Measurements from ENCODE around the gene AOPEP.

The AOPEP gene

DNA sequence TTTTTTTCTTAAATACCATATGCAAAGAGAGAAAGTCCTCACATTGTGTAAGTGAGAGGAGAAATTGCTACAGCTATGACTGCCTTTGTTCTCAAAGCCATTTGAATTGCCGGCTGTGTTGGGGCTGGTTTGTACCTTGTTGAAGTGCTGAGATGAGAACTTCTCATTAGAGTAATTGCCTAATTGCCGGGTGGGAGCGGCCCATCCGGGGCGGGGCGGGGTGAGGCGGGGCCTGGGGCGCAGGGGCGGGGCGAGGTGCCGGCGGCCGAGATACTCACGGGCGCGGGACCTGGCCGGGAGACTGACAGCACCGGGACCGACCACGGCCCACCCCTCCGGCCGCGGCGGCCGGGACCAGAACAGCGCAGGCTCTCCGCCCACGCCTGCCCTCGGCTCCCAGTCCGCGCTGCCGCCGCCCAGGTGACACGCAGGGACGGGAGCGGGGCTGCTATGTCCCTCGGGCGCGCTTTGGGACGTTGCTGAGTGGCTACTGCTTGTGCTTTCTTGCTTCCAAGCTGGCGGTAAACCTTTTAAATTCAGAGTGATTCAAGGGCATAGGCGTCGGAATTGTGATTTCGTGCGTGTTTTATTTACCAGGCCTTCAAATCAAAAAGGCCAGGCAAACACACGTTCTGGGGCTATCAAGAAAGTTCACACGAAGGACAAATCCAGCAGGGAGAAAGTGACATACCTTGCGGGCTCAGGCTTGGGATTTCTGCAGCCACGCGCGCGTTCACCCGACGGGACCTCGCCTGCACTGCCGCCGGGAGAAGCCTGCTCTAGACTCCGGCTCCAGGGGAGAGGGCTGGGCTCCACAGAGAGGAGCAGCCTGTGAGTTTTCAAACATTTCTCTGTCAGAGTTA is 322.0 kb downstream of the AOPEP start:
- peak; percentile 24 for DNase-seq

DNA sequence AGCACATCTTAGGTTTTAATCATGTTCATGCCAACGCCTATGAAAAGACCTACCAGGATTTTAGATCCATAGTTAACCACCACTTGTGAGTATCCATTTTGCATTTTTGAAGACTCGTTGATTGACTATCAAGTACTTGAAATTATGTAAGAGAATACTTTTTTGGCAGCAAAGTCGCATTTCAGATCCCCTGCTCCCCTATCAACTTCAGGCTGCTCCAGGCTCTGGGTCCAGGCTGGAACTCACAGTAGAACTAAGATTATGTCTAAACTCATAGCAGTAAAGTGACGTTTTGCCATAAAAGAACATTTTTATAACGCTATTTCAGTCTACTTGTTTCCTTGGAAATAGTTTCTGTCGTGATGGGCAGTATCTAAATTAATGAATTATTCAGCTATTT is 323.3 kb downstream of the AOPEP start:
- DNase-seq, result no peak

DNA sequence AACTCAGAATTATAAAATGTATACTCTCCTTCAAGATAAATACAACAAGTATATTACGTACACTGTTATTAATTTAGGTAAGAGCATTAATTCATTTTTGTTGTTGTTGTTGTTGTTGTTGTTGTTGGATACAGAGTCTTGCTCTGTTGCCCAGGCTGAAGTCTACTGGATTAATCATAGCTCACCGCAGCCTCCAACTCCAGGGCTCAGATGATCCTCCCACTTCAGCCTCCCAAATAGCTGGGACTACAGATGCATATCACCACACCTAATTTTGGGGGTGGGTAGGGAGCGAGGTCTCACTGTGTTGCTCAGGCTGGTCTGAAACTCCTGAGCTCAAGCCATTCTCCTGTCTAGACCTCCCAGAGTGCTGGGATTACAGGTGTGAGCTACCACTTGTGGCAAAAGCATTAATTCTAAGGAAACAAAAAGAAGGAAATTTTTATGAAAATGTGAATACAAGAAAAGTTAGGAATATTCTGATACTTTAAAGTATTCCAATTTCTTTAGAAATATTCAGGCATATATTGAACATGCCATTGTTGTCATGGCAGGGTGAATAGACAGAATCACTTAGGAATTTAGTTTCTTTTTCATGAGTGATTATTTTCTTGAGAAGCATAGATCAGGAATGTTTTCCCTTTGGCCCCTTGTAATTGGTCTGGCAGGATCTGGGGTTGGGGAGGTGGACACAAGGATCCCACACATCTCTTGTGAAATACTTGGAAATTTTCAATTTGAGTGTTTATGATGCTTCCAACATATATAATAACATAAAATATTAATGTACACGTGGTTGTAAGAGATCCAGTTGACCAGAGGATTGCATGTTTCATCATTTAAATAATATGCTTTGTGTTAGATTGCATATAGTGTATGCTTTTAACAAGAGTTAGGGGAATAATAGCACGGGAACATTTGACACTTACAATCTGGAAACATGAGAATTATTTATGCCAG is 327.4 kb downstream of the AOPEP start:
- DNase-seq, result no peak

DNA sequence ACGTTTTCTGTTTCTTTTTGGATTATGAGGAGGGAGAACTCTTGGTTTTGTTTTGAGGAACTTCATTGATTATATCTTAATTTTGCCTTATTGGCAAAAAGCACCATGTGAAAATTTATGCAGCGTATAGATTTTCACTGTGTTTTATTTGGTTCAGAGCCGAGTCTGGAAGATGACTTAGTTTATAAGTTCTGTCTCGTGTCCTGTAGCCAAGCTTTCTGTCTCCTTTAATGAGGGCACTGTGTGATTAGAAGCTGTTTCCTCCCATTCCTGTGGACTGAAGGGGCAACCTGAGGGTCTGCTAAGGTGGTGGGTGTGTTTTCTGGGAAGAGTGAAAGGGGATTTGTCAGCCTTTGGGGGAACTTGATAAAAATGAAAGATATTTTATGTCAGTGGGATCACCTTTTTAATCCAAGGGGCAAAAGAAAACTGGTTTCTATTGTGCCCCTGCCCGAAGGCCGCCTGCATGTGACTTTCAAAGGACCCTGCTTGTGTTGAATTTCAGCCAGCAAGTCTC is 328.9 kb downstream of the AOPEP start:
- no peak for DNase-seq

DNA sequence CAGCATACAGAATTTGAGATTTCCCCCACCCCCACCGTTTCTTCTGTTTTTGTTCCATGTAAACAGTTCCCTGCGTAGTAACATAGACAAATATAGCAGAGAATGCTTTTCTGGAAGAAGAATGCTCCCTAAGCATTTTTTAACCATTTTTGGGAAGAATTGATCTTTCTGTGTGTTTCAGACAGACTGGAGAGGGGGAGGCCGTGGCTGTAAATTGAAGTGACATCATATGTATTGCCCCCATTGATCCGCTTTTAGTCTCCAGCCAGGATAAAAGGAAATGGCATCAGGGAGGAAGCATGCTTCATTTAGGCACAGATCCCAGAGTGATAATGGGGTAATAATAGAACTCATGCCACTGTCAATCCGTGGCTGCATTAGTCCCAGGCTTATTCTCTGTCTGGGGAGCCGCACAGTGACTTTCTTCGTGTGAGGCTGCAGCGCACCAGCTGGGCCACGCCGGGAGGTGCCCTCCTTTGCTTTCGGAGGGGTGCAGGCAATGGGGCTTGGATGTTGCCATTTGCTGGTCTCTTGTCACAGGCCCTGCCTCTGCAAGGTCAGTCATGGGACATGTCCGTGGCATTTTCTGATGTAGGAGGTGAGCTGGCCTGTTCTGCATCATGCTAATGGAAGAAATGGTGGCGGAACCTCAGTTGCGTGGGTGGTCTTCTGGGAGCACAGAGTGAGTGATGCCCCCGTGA is 329.5 kb downstream of the AOPEP start:
- DNase-seq, result no peak

DNA sequence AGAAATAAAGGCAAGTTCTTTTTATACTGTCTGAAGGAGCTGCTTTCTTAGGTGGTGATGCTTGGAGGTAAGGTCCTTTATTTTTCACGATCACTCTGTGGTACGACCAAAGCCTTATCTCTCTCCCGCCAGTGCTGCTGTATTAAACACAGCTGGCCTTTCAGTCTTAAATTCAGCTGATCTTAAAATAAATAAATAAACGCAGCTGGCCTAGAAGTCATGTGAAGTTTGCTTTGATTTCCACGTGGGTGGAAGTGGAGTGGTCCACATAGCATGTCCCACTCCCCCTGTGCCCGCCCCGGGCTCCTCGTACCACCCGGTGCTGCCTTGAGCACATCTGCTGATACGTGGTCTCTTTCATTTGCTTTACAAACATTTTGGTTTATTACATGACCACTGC is 330.6 kb downstream of the AOPEP start:
- DNase-seq, result no peak

DNA sequence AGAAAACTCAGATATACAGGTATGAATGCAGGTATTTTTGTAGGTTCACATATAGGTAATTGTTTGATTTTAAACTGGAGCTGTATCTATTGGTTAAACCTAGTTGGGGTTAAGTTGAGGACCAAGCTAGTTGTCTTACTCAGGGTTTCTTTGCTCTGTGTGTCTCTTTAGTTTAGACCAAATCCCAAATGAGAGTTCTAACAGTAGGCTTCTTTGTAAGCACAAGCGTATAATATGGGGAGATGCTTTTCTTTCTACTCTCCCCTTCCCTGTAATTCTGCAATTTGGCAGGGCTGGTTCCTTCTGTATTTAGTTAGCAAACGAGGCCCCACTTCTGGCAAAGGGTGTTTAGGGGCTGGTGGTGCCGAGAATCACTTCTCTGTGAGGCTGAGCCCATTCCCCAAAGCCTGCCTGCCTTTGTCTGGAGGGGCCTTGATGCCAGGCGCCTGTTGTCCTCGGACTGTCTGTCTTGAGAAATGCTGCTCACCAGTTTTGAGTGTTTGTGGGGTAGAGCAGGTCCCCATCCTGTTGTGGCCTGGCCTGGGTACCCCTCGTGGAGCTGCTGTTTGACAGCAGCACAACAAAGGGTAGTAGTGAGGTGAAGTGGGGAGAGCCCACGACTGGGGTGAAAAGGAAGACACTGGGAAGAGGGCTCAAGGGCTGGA is 331.8 kb downstream of the AOPEP start:
- DNase-seq, result no peak

DNA sequence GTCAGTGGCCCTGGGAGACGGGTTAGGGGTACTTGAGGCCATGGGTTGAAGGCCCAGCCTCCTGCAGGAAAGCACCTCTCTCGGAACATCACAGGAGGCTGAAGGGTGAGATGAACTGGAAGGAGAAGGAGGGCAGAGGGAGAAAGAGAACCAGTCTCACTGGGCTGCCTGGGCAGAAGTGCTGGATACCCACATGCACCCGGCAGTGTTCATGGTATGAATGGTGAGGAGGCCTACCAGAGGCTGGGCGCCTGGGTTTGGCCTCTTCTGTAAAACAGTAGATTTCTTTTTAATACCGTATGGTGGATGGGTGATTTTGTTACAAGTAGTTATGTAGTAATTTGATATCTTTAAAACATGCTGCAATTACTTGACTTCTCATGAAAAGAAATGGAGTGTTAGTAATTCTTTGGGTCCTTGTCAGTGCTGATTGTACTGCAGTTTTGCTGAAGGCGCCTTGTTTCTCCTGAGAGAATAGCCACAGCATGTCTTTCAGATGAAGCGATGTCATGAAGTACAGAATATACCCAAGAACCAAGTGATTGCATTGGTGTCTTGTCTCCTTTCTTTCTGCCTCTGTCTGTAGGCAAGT is 332.4 kb downstream of the AOPEP start:
- no peak for DNase-seq

DNA sequence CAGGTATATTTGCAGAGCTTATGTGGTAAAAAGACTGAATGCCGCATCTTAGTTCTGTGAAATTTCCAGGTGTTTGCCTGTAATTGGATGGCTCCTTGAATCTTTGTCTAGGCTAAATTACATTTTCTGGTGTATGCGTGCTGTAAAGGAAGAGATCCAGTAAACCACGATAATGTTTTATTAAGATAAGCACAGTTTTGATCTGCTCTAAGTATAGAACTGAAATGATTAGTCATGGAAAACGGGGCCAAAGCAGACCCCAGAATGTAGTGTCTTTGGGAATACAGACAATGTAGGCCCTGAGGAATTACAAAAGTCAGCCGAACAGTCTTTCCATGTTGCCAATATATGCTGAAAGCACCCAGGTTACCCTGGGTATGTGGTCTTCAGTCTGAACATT is 333.7 kb downstream of the AOPEP start:
- DNase-seq, result no peak

DNA sequence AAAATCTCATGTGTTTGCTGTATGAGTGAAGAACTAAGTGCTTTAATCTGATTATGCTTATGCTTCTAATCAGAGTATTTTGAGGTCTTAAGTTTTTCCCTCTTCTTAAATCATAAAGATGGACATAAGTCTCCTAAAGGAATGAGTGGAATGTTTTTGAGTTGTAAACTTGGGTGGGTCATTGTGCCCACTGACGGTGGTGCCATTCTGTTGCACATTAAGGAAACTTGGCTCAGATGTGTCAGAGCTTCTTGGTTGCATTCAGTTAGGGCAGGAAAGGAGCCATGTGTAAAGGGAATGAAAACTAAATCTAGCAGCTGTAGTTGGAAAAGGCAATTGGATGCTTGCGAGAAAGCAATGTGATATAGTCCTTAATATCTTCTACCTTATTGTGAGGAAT is 334.4 kb downstream of the AOPEP start:
- DNase-seq, result no peak

DNA sequence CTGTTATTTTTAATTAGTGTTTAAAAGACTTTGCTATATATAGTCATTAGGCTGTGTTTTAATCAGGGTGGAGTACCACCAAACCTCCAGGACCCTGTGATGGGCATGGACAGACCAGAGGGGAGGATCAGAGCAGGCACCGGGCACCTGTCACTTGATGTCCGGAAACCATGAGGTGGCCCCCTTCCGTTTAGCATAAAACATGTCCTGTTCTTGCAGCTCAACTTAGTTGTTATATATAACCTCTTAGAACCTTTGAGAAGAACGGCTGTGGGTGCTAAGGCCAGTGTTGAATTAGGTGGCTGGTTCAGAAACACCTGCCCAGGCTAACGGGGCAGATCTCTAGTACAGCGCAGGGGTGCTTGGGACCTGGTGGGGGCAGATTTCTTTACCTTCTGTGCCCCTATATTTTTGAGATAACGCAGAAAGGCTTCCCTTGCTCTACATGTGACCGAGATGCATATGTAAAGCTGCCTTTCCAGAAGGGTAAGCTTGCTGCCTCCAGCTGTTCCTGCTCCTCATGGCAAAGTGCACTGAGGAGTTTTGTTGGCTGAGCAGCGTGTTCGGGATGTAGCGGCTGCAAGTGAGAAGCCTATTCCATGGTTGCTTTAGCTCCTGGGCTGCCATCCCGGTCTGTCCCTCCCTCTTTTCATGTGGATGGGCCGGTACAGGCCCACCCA is 335.6 kb downstream of the AOPEP start:
- DNase-seq, result no peak

DNA sequence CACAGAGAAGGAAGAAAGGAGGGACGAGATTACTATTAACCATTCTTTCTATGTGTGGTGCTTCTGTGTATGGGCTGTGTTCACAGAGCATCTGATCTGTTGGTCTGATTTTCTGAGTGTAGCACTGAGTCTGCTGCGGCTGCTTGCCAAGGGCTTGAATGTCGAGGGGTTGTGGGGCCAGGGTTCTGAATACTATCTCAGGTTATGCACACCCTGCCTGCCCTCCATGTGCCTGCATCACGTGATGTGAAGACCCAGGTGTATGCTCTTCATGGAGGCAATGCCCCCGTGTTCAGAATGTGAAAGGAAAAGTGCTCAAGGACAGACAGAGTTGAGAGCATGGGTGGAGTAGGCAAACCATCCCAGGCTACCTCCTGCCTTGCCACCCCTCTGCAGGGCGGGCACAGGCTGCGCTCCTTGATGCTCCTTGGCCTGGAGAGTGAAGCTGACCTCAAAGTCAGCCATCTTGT is 336.1 kb downstream of the AOPEP start:
- no peak for DNase-seq

DNA sequence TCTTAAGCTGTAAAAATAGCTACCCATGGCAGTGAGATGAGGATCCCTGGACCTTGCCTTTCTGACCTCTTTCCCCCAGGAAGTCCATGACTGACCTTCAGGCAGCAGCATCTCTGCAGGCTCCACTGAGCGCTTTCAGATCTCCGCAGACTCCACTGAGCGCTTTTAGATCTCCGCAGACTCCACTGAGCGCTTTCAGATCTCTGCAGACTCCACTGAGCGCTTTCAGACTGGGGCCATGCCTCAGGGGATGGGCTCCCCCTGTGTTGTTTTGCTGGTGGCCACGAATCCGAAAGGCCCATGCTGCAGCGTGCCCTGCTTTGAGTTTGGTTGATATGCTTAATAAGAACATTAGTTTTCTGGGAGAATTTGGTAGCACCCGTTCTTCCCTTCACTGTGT is 336.8 kb downstream of the AOPEP start:
- no peak for DNase-seq

DNA sequence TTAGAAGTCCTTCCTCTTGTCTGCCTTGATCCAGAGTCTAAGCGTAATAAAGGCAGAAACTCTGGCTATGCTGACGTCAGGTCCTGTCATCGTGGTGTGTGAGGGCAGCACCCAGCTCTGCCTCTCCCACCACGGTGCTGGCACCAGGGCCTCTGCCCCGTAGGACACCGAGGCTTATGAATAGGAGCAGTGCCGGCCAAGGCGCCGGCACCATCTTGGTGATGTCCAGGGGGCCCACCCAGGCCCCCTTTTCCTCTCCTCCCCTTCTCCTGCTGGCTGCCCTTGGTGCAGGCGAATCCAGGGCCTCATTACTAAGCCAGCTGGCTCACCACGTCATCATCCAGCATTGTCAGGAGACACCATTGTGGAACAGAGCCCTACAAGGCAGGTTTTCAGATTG is 338.7 kb downstream of the AOPEP start:
- no peak for DNase-seq

DNA sequence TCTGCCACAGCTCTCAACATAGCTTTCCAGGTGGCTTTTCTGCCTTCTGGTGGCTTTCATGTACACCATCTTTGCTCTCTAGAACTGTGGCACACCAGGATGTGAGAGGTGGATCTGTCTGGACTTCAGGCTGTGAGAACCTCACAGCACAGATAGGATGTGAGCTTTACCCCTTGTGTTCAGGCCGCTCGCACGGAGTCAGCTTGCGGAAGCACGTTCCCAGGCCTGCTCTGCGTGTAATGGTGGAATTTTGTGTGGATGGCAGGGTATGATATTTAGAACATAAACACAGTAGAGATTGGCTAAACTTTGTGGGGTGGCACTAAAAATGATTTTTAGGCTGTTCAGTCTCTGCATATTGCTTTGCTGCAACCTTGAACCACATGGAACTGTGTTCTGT is 340.6 kb downstream of the AOPEP start:
- DNase-seq, result no peak

DNA sequence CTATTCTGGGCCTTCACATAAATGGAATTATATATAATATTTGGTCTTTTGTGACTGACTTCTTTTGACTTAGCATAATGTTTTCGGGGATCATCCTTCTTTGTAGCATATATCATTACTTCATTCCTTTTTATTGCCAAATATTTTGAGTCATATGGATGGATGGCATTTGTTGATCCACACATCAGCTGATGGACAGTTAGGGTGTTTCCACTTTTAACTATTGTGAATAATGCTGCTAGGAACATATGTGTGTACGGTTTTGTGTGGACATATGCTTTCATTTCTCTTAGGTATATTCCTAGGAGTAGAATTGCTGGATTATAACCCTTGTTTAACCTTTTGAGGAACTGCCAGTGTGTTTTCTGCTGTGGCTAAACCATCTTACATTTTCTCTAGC is 341.4 kb downstream of the AOPEP start:
- DNase-seq, result no peak

DNA sequence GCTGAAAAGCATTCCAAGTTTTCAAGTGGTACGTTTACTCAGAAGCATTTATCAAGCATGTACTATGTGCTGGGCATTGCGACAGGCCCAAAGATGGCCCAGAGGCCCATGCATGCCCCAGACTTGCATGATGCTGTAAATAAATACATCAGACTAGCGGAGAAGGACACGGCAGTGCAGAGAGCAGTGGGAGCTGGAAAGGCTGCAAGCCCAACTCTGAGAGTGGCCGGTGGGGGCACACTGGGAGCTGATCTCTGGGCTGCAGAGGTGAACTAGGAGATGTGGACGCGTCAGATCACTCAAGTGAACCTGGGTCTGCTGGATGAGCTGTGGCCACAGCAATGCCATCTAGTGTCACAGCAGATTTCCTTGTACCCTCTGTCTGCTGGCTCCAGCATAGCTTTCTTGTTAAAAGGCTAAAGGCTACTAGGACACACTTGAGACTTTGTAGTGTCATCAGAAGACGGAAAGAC is 344.1 kb downstream of the AOPEP start:
- no peak for DNase-seq

DNA sequence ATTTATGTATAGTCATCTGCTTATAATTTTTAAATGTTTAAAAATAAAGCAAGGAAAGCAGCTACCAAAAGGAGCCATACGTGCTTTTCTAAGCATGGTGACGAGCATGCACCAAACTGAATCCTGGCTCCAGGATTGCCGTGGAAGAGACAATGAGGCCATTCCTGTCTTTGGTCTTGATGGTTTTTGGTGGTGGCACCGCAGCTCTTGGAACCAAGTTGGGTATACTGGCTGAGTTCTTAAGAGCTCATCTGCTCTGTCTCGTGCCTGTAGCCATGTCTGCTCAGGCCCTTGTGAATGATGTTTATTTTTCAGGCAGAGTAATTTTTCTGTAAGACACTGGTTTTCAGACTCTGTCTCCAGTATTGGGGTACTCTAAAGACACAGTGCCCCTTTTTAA is 345.0 kb downstream of the AOPEP start:
- DNase-seq, result no peak

DNA sequence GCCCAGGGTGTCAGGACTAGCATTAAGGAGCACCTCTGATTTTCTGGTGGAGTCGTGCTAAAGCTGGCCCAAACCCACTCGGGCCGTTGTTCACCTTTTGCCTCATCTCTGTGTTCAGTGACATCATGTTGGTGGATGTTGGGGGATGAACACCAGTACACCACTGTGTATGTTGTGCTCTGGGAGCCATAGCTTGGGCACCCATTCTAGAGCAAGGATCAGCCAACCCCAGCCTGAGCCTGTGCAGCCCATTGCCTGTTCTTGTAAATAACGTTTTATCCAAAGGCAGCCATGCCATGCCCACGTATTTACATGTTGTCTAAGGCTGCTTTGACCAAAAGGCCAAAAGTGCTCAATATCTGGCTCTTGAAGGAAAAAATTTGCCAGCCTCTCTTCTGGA is 345.4 kb downstream of the AOPEP start:
- DNase-seq, result no peak

DNA sequence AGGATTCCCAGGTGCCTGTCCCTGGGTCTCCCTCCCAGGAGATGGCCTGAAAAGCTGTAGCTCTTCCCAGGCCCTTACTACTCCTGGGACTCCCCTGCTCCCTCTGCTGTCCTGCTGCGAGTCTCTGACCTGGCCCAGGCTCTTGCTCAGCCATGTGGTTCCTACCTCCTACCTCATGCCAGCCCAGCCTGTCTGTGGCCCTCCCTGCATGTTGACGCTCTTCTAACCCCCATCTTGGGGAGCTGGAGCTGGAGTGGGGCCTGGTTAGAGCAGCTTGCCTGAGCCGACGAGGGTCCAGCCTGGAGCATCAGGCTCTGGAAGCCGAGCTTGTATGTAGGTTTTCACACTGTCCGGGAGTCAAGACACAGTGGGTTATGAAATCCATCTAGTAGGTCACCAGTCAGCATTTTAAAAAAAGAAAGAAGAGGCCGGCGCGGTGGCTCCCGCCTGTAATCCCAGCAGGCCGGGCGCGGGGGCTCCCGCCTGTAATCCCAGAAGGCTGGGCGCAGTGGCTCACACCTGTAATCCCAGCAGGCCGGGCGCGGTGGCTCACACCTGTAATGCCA is 346.6 kb downstream of the AOPEP start:
- DNase-seq, result no peak

DNA sequence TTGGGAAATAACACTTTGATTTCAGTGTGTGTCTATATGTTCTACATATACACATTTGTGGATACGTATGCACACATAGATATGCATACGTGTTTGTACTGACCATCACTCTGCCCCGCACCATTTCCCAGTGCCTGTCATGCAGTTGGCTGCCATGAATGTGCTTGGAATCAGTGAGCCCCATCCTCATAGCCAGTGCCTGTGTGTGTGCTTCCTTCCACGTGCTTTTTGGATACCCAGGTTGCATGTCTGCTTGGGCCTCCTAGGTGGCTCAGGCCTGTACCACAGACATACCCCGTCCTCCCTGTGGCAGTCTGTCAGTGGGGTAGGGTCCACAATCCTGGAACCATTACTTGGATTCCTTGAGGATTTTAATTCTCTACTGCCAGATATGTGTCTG is 347.4 kb downstream of the AOPEP start:
- no peak for DNase-seq

All from MV-4-11 (cell line).